Stimulated activated CD4-positive, alpha-beta T cell treated with anti-CD3 and anti-CD28 coated beads, Interleukin-15, amount 100 ng/mL, for 24 hours (primary cell): ENCODE results near the gene STATH.
"Not testable (repeated sequence)": the region's sequence is repeated elsewhere in the genome, so short reads cannot be mapped to it uniquely, and the experiment has no call there.

Experiments used
- DNase-seq: peaks from one replicate; pipeline ENCODE4 v3.0.0-alpha.2; 2020

STATH gene, protein sequence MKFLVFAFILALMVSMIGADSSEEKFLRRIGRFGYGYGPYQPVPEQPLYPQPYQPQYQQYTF

GRCh38 chr4:69995526-69996016 is at the start of gene STATH:
Gene STATH (plus strand): TSS chr4:69995966. CDS start chr4:69998438, 2,472 bp downstream.
- DNase-seq, result no peak

DNA sequence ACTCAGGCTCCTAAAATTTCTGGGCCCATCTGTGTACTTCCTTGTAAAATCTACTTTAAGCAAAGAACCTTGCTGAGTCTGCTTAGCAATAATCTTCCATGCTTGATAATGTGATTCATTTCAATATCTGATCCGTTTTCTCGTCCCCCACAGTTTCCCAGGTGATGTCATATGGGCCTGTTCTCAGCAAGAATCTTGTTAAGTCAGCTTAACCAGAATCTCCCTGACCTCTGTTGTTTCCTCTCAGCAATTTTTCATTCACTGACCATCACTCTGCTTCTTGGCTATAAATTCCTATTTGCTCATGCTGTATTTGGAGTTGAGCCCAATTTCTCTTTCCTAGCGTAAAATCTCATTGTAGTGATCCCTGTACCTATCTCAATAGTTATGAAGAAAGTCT is 44.2 kb upstream of the STATH start:
- DNase-seq, result no peak

GRCh38 chr4:69957209-69957608 is 38.6 kb upstream of the STATH start:
- DNase-seq, result no peak

DNA sequence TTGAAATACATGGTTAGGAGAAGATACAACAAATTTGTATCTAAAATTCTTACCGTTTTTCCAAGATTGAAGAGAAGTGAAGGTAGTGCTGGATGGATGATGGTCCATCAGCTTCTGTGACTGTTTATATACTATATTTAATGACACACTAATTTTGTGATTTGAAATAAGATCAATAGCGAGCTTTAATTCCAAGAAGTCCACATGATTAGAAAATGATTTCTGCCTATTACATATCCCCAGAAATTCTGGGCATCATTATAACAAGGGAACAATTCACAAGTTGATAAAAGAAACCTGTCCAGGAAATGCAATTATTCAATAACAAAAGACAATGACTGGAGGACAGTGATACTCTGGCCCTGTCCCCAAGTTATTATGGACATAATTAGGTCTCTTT is 30.1 kb upstream of the STATH start, which contains the start of gene CSN2:
CSN2 (minus strand) TSS at position 101 of the 400 bp plus-strand sequence. CDS start 4,733 bp downstream, outside the sequence.
- no peak for DNase-seq

DNA sequence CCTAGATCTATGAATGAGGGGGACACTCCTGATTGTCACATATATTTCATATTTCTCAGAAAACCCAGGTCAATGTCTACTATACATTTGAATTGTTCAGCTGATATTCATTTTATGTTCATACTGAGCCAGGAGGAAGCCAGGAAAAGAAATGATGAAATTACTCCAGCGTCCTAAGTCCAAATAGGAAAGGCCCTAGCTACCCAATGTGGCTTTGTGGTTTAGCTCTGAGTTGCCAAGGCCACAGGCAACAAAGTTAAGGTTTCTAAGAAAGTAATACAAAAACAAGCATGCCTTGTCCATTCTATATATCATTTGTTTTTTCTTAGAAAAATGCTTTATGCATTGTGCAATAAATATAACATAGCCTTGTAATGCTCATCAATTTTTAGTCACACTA is 25.7 kb upstream of the STATH start:
- no peak for DNase-seq

- no peak for DNase-seq
Measured at GRCh38 chr4:69974631-69975030, 21.1 kb upstream of the STATH start.

DNA sequence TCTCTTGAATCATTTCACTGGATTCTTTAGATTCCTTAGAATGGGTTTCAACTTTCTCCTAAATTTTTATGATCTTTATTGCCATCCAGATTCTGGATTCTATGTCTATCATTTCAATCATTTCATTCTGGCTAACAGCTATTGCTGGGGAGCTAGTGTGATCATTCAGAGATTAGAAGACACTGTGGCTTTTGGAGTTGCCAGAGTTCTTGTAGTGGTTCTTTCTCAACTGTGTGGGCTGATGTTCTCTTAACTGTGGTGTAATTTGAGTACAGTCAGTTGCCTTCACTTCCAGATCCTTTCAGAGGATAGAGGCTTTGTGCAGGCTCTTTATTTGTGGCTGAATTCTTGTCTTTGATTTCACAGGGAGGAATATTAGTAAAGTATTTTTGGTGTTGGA is 18.2 kb upstream of the STATH start:
- no peak for DNase-seq

- no peak for DNase-seq
Measured at GRCh38 chr4:69984030-69984443, 11.7 kb upstream of the STATH start.

- no peak for DNase-seq
Measured at GRCh38 chr4:69986663-69987062, 9.1 kb upstream of the STATH start.

GRCh38 chr4:69991016-69991415 is 4.8 kb upstream of the STATH start:
- DNase-seq, result no peak

- no peak for DNase-seq
Measured at GRCh38 chr4:69994782-69995181, 984 bp upstream of the STATH start.

DNA sequence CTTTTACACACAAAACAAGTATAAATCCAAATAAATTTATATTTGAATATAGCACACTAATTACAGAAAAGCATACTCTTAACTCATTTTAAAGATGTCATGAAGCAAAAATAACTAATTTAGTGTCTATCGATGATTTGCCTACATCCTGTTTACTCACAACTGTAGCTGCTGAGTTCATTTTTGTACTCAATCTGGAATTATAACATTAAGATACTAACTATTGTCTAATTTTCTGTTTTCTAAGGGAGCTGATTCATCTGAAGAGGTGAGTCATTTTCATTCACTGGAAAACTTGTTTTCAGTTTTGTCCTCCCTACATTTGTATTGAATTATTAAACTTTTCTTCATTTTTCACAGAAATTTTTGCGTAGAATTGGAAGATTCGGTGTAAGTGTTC is 3.7 kb downstream of the STATH start:
- no peak for DNase-seq

GRCh38 chr4:70000711-70001110 is 4.9 kb downstream of the STATH start:
- no peak for DNase-seq

- DNase-seq, result no peak
Measured at GRCh38 chr4:70002507-70002906, 6.7 kb downstream of the STATH start.

- DNase-seq, result no peak
Measured at GRCh38 chr4:70008771-70009170, 13.0 kb downstream of the STATH start.

DNA sequence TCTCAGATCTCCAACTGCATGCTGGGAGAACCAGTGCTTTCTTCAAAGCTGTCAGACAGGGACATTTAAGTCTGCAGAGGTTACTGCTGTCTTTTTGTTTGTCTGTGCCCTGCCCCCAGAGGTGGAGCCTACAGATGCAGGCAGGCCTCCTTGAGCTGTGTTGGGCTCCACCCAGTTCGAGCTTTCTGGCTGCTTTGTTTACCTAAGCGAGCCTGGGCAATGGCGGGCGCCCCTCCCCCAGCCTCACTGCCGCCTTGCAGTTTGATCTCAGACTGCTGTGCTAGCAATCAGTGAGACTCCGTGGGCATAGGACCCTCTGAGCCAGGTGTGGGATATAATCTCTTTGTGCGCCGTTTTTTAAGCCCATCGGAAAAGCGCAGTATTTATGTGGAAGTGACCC is 23.2 kb downstream of the STATH start:
- not testable (repeated sequence) for DNase-seq

GRCh38 chr4:70023218-70023617 is 27.5 kb downstream of the STATH start:
- DNase-seq, result no peak

DNA sequence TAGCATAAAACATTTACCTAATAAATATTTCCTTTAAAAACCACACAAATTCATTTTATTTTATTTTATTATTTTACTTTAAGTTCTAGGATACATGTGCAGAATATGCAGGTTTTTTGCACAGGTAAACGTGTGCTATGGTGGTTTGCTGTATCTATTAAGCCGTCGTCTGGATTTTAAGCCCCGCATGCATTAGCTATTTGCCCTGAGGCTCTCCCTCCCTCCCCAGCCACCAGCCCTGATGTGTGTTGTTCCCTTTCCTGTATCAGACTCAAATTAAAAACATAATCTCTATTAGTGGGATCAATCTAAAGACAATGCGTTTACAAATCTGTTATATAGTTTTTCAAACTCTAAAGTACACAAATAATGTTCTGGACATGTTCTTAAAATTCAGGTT is 31.2 kb downstream of the STATH start:
- DNase-seq, result no peak

GRCh38 chr4:70028159-70028558 is 32.4 kb downstream of the STATH start, which contains the start of gene HTN3:
Gene HTN3 (plus strand): TSS chr4:70028459. CDS start chr4:70030741, 2,282 bp downstream.
- DNase-seq, result not testable (repeated sequence)

GRCh38 chr4:70037559-70037958 is 41.8 kb downstream of the STATH start:
- not testable (repeated sequence) for DNase-seq

- DNase-seq, result not testable (repeated sequence)
Measured at GRCh38 chr4:70039928-70040327, 44.2 kb downstream of the STATH start.

GRCh38 chr4:70041652-70042286 is 46.0 kb downstream of the STATH start:
- no peak for DNase-seq

- not testable (repeated sequence) for DNase-seq
Measured at GRCh38 chr4:70050138-70050537, 54.4 kb downstream of the STATH start, which contains the start of gene HTN1. Gene HTN1 (plus strand): TSS chr4:70050438. CDS start chr4:70053077, 2,639 bp downstream.
